ENCODE data around the gene COBLL1. TPM values are rescaled to one million over a fixed set of nuclear protein-coding genes. Genes with fewer than 3 reads are reported as not detected.

COBLL1 gene
- total and polyA plus RNA-seq, 2 experiments from 2014 or later, result 19.6 to 33.5 TPM

DNA sequence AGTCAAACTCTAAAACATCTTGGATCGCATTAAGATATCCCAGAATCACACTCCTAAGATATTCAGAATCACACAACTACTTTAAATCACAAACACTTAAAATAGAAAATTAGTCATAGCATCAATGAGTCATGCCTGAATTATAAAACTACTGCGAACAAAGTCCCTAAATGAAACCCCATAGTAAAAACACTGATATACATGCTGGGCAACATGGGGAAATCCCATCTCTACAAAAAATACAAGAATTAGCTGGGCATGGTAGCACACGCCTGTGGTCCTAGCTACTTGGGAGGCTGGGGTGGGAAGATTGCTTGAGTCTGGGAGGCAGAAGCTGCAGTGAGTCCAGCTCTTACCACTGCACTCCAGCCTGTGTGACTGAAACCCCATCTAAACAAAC, 101.7 kb downstream of the COBLL1 start:
- H3K4me1 ChIP-seq (ENCODE audit: low read depth), result peaks cover 36% of the 10 kb centered on the region
- no peaks in the 10 kb centered on the region for H3K9me3 ChIP-seq (ENCODE audit: low read depth)
- no peaks in the 10 kb centered on the region for H3K27me3 ChIP-seq
- TF ChIP-seq, protein P1, sequence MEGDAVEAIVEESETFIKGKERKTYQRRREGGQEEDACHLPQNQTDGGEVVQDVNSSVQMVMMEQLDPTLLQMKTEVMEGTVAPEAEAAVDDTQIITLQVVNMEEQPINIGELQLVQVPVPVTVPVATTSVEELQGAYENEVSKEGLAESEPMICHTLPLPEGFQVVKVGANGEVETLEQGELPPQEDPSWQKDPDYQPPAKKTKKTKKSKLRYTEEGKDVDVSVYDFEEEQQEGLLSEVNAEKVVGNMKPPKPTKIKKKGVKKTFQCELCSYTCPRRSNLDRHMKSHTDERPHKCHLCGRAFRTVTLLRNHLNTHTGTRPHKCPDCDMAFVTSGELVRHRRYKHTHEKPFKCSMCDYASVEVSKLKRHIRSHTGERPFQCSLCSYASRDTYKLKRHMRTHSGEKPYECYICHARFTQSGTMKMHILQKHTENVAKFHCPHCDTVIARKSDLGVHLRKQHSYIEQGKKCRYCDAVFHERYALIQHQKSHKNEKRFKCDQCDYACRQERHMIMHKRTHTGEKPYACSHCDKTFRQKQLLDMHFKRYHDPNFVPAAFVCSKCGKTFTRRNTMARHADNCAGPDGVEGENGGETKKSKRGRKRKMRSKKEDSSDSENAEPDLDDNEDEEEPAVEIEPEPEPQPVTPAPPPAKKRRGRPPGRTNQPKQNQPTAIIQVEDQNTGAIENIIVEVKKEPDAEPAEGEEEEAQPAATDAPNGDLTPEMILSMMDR (IDR thresholded peaks at IDR 0.05; ENCODE audit: low read depth, low read length), result no peak
- no peak overlapping the region for H3K27ac ChIP-seq
- peak in 1 of 2 donors; percentile 50 for DNase-seq (ENCODE audit: low read depth in 1 of 2, low spot score in 1 of 2)
- no peaks in the 10 kb centered on the region for H3K36me3 ChIP-seq
- H3K4me3 ChIP-seq, result no peak overlapping the region

DNA sequence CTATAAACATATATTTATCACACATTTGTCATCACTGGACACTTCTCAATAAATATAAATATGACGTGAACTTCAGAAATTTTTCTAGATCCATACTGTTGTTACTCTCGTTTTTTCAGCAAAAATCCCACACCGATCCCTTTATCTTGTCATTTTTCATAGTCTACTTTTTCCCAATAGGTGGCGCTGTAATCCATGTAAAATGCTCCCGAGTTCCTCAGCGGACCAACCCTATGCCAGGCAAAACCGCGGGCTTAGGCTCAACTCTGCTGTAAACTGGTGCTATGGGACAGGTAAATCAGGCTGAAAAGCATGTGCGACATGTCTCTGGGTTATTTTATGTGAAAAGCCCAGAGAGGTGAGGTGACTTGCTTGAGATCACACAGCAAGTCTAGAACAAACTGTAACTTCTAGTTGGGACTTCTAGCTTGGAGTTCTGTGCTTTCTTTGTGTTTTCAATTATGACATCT, 104.0 kb downstream of the COBLL1 start:
- DNase-seq (ENCODE audit: low read depth in 1 of 2, low spot score in 1 of 2), result peak; percentile 72 to 83
- Histone ChIP-seq H3K4me1 (ENCODE audit: low read depth) (peaks cover 40% of the 10 kb centered on the region), H3K9me3 (ENCODE audit: low read depth) (no peaks in the 10 kb centered on the region), H3K4me3 (no peak overlapping the region), H3K27ac (no peak overlapping the region), H3K36me3 (no peaks in the 10 kb centered on the region), H3K27me3 (no peaks in the 10 kb centered on the region)
- TF ChIP-seq, protein P1 (IDR thresholded peaks at IDR 0.05; ENCODE audit: low read depth, low read length), result peak; percentile 68

DNA sequence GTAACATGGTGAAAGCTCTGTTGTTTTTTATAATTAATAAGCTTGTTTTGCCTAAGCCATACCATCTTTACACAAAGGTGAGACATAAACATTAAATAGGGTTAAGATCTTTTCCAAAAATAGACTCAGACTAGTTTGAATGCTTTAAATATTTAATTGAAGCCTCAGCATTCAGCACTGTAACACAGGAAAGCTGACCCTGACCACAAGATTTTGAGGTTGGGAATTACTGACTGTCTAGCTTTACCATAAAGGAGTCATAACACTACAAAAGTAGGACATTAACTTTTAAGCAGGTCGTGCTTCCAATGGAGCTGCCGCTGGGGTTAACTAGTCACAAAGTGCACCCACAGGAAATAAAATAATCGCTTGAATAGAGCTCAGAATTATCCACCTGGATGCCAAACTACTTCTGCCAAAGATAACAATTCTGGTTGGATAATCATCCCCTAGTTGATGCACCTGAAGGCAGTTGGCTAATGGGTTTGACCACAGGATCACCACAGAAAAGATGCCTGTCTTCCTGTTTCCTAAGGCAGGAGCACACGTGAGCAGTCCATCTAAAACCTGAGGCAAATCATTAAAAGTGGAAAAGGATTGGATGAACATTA, 106.2 kb downstream of the COBLL1 start:
- H3K36me3 ChIP-seq, result no peaks in the 10 kb centered on the region
- TF ChIP-seq, protein P1 (IDR thresholded peaks at IDR 0.05; ENCODE audit: low read depth, low read length), result no peak
- peaks cover 33% of the 10 kb centered on the region for H3K4me1 ChIP-seq (ENCODE audit: low read depth)
- no peaks in the 10 kb centered on the region for H3K27me3 ChIP-seq
- no peak overlapping the region for H3K4me3 ChIP-seq
- no peak for DNase-seq (ENCODE audit: low read depth in 1 of 2, low spot score in 1 of 2)
- H3K27ac ChIP-seq, result no peak overlapping the region
- no peaks in the 10 kb centered on the region for H3K9me3 ChIP-seq (ENCODE audit: low read depth)

DNA sequence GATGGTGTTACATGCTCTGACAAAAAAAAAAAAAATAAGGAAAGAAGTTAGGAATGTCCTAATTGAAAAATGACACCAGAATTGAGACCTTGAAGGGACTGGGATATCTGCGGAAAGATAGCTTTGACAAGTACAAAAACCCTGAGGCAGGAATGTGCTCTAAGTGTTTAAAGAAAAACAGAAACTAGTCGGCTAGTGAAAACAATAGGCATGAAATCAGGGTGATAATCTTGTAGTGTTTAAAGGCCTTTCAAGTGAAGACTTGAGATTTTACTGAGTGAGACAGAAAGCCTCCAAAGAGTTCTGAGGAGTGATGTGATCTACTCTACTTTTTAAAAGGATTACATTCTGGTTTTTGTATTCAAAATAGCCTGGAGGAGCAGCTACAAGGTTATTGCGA, 107.4 kb downstream of the COBLL1 start:
- H3K27ac ChIP-seq, result peak overlapping the region; percentile 79
- H3K4me3 ChIP-seq, result no peak overlapping the region
- DNase-seq (ENCODE audit: low read depth in 1 of 2, low spot score in 1 of 2), result peak in 1 of 2 donors; percentile 37
- peaks cover 29% of the 10 kb centered on the region for H3K4me1 ChIP-seq (ENCODE audit: low read depth)
- no peaks in the 10 kb centered on the region for H3K27me3 ChIP-seq
- H3K9me3 ChIP-seq (ENCODE audit: low read depth), result no peaks in the 10 kb centered on the region
- no peaks in the 10 kb centered on the region for H3K36me3 ChIP-seq
- TF ChIP-seq, protein P1 (IDR thresholded peaks at IDR 0.05; ENCODE audit: low read depth, low read length), result no peak

DNA sequence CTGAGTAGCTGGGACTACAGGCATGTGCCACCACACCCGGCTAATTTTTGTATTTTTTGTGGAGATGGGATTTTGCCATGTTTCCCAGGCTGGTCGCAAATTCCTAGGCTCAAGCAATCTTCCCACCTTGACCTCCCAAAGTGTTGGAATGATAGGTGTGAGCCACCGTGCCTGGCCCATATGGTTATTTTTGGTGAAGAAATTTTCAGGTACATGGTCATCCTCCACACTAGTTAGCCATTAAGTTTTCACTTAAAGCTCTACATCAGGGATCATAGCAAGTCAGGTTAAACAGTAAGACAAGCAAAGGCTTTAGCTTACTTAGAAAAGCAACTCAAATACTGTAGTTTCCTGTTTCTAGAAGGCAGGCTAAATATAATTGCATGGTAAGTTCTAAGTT, 116.1 kb downstream of the COBLL1 start:
- H3K27ac ChIP-seq, result no peak overlapping the region
- H3K9me3 ChIP-seq (ENCODE audit: low read depth), result no peaks in the 10 kb centered on the region
- H3K4me3 ChIP-seq, result no peak overlapping the region
- TF ChIP-seq, protein P1 (IDR thresholded peaks at IDR 0.05; ENCODE audit: low read depth, low read length), result no peak
- no peaks in the 10 kb centered on the region for H3K36me3 ChIP-seq
- peaks cover 7% of the 10 kb centered on the region for H3K4me1 ChIP-seq (ENCODE audit: low read depth)
- DNase-seq (ENCODE audit: low read depth in 1 of 2, low spot score in 1 of 2), result no peak
- no peaks in the 10 kb centered on the region for H3K27me3 ChIP-seq
